ENCODE data around the gene PRAMEF11. TPM values are rescaled to one million over a fixed set of nuclear protein-coding genes. Genes with fewer than 3 reads are reported as not detected.
"Not testable (repeated sequence)": the region's sequence is repeated elsewhere in the genome, so short reads cannot be mapped to it uniquely, and the experiment has no call there.

PRAMEF11 gene
- total and polyA plus RNA-seq, 4 donors = not detected

GRCh38 chr1:12851779-12852178, 20.6 kb upstream of the PRAMEF11 start (continued):
- TF ChIP-seq, protein P1, sequence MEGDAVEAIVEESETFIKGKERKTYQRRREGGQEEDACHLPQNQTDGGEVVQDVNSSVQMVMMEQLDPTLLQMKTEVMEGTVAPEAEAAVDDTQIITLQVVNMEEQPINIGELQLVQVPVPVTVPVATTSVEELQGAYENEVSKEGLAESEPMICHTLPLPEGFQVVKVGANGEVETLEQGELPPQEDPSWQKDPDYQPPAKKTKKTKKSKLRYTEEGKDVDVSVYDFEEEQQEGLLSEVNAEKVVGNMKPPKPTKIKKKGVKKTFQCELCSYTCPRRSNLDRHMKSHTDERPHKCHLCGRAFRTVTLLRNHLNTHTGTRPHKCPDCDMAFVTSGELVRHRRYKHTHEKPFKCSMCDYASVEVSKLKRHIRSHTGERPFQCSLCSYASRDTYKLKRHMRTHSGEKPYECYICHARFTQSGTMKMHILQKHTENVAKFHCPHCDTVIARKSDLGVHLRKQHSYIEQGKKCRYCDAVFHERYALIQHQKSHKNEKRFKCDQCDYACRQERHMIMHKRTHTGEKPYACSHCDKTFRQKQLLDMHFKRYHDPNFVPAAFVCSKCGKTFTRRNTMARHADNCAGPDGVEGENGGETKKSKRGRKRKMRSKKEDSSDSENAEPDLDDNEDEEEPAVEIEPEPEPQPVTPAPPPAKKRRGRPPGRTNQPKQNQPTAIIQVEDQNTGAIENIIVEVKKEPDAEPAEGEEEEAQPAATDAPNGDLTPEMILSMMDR (IDR thresholded peaks at IDR 0.05; ENCODE audit: low read depth, low read length, missing input control) = no peak

DNA sequence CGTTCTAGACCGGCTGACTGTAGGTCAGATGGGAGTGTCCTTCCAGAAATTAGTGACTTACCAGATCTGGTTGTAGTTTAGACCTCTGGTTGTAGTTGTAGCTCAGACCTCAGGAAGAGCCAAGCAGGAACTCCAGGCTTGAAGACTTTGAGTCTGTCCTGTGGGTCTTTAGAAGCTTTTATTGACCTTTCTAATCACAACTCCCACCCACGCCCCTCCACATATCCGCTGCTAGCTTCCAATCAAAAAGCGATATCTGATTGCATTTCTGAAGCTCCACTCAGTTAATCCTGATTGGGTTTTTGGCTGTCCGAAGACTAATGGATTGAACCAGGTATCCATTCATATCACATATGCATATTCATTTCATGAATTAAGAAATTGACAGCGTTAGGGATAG, 17.4 kb upstream of the PRAMEF11 start, which contains the start of gene HNRNPCL1:
HNRNPCL1 (minus strand) TSS at position 101 of the 400 bp plus-strand sequence. CDS start 431 bp downstream, outside the sequence.
- WGBS = 84% methylated on average over 7 of the region's 7 CpGs
- H3K27ac ChIP-seq (ENCODE audit: low read depth in 1 of 2, low read length in 2 of 2); H3K27me3 ChIP-seq (ENCODE audit: control insufficient read depth in 4 of 4, insufficient read depth in 4 of 4, low read length in 3 of 4); DNase-seq (ENCODE audit: low spot score); H3K4me3 ChIP-seq (ENCODE audit: low read depth in 1 of 3, low read length in 3 of 3); H3K4me1 ChIP-seq (ENCODE audit: control insufficient read depth in 4 of 4, insufficient read depth in 4 of 4, low read length in 3 of 4); H3K36me3 ChIP-seq (ENCODE audit: control insufficient read depth in 4 of 4, insufficient read depth in 3 of 4, low read depth in 1 of 4, low read length in 3 of 4); H3K9me3 ChIP-seq (ENCODE audit: control insufficient read depth in 4 of 4, low read length in 3 of 4); H3K9ac ChIP-seq (ENCODE audit: low read depth in 1 of 2, low read length in 2 of 2): not testable (repeated sequence)

DNA sequence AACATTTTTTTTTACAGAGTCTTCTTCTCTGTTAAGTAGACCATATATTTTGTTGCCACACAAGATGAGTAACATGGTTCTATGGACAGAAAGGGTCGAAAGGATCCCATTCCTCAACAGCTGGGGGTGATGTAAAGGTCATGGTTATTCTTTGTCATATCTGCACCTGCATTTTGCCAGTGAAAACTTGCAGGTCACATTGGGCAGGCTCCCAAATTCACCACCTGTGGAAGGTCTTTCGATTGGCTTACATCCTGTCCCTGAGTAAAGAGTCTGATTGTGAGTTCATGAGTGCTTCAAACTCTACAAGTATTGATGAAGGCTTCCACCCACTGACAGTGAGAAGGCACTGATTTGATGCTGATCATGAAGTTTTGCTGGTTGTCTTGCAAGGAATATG, 2.0 kb upstream of the PRAMEF11 start:
- H3K27me3 ChIP-seq (ENCODE audit: control insufficient read depth in 4 of 4, insufficient read depth in 4 of 4, low read length in 3 of 4); H3K27ac ChIP-seq (ENCODE audit: low read depth in 1 of 2, low read length in 2 of 2); H3K4me1 ChIP-seq (ENCODE audit: control insufficient read depth in 4 of 4, insufficient read depth in 4 of 4, low read length in 3 of 4); H3K4me3 ChIP-seq (ENCODE audit: low read depth in 1 of 3, low read length in 3 of 3); H3K9me3 ChIP-seq (ENCODE audit: control insufficient read depth in 4 of 4, low read length in 3 of 4); H3K36me3 ChIP-seq (ENCODE audit: control insufficient read depth in 4 of 4, insufficient read depth in 3 of 4, low read depth in 1 of 4, low read length in 3 of 4); DNase-seq (ENCODE audit: low spot score); H3K9ac ChIP-seq (ENCODE audit: low read depth in 1 of 2, low read length in 2 of 2): not testable (repeated sequence)
- 46% methylated on average over 2 of the region's 2 CpGs for whole genome bisulfite sequencing

DNA sequence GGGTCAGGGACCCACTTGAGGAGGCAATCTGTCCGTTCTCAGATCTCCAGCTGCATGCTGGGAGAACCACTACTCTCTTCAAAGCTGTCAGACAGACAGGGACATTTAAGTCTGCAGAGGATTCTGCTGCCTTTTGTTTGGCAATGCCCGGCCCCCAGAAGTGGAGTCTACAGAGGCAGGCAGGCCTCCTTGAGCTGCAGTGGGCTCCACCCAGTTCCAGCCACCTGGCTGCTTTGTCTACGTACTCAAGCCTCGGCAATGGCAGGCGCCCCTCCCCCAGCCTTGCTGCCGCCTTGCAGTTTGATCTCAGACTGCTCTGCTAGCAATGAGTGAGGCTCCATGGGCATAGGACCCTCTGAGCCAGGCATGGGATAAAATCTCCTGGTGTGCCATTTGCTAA, 12.1 kb downstream of the PRAMEF11 start:
- not testable (repeated sequence) for DNase-seq (ENCODE audit: low spot score); H3K36me3 ChIP-seq (ENCODE audit: control insufficient read depth in 4 of 4, insufficient read depth in 3 of 4, low read depth in 1 of 4, low read length in 3 of 4); H3K4me3 ChIP-seq (ENCODE audit: low read depth in 1 of 3, low read length in 3 of 3); H3K27me3 ChIP-seq (ENCODE audit: control insufficient read depth in 4 of 4, insufficient read depth in 4 of 4, low read length in 3 of 4); H3K9me3 ChIP-seq (ENCODE audit: control insufficient read depth in 4 of 4, low read length in 3 of 4); H3K4me1 ChIP-seq (ENCODE audit: control insufficient read depth in 4 of 4, insufficient read depth in 4 of 4, low read length in 3 of 4); H3K9ac ChIP-seq (ENCODE audit: low read depth in 1 of 2, low read length in 2 of 2); H3K27ac ChIP-seq (ENCODE audit: low read depth in 1 of 2, low read length in 2 of 2)
- 67% methylated on average over 6 of the region's 6 CpGs for WGBS

DNA sequence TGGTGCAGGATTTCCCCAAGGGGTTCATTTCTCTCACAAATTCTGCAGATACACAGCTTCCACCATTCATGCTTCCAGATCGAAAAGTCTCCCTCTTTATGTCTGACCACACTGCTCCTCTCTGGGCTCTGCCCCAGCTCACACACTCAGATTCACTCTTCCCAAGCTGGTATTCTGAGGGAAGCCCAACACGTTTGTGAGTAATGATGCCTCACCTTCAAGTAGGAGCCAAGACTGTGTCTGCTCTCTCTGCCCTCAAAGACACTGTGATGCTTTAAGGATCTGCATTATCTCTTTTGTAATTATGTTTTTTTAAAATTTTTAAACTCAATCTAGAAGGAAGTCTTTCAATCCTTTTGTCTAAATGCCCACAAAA, 19.8 kb downstream of the PRAMEF11 start:
- DNase-seq (ENCODE audit: low spot score) = no peak
- no peak overlapping the region for H3K27ac ChIP-seq (ENCODE audit: low read depth in 1 of 2, low read length in 2 of 2)
- no peak overlapping the region for H3K4me3 ChIP-seq (ENCODE audit: low read depth in 1 of 3, low read length in 3 of 3)
- no peaks in the 10 kb centered on the region for H3K4me1 ChIP-seq (ENCODE audit: control insufficient read depth in 4 of 4, insufficient read depth in 4 of 4, low read length in 3 of 4)
- peaks cover 0 to under 1% (median 0%) of the 10 kb centered on the region in 4 donors for H3K27me3 ChIP-seq (ENCODE audit: control insufficient read depth in 4 of 4, insufficient read depth in 4 of 4, low read length in 3 of 4)
- H3K9ac ChIP-seq (ENCODE audit: low read depth in 1 of 2, low read length in 2 of 2) = no peak overlapping the region
- H3K36me3 ChIP-seq (ENCODE audit: control insufficient read depth in 4 of 4, insufficient read depth in 3 of 4, low read depth in 1 of 4, low read length in 3 of 4) = no peaks in the 10 kb centered on the region
- H3K9me3 ChIP-seq (ENCODE audit: control insufficient read depth in 4 of 4, low read length in 3 of 4) = no peaks in the 10 kb centered on the region
- 55% methylated on average over 2 of the region's 2 CpGs for WGBS
- TF ChIP-seq, protein P2, sequence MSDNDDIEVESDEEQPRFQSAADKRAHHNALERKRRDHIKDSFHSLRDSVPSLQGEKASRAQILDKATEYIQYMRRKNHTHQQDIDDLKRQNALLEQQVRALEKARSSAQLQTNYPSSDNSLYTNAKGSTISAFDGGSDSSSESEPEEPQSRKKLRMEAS (IDR thresholded peaks at IDR 0.05) = no peak
- TF ChIP-seq EGR1 (IDR thresholded peaks at IDR 0.05; ENCODE audit: low read depth in 2 of 2) (no peak), FOXA1 (IDR thresholded peaks at IDR 0.05) (no peak), RAD21 (IDR thresholded peaks at IDR 0.05) (no peak), FOXA2 (IDR thresholded peaks at IDR 0.05) (no peak), RXRA (IDR thresholded peaks at IDR 0.05) (no peak), TAF1 (conservative IDR thresholded peaks at IDR 0.05) (no peak), JUND (IDR thresholded peaks at IDR 0.05) (no peak), SP1 (IDR thresholded peaks at IDR 0.05) (no peak)
- TF ChIP-seq, protein P3, sequence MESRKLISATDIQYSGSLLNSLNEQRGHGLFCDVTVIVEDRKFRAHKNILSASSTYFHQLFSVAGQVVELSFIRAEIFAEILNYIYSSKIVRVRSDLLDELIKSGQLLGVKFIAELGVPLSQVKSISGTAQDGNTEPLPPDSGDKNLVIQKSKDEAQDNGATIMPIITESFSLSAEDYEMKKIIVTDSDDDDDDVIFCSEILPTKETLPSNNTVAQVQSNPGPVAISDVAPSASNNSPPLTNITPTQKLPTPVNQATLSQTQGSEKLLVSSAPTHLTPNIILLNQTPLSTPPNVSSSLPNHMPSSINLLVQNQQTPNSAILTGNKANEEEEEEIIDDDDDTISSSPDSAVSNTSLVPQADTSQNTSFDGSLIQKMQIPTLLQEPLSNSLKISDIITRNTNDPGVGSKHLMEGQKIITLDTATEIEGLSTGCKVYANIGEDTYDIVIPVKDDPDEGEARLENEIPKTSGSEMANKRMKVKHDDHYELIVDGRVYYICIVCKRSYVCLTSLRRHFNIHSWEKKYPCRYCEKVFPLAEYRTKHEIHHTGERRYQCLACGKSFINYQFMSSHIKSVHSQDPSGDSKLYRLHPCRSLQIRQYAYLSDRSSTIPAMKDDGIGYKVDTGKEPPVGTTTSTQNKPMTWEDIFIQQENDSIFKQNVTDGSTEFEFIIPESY (IDR thresholded peaks at IDR 0.05) = no peak
- TF ChIP-seq, protein P1 (IDR thresholded peaks at IDR 0.05; ENCODE audit: low read depth, low read length, missing input control) = no peak
- TF ChIP-seq, protein P4, sequence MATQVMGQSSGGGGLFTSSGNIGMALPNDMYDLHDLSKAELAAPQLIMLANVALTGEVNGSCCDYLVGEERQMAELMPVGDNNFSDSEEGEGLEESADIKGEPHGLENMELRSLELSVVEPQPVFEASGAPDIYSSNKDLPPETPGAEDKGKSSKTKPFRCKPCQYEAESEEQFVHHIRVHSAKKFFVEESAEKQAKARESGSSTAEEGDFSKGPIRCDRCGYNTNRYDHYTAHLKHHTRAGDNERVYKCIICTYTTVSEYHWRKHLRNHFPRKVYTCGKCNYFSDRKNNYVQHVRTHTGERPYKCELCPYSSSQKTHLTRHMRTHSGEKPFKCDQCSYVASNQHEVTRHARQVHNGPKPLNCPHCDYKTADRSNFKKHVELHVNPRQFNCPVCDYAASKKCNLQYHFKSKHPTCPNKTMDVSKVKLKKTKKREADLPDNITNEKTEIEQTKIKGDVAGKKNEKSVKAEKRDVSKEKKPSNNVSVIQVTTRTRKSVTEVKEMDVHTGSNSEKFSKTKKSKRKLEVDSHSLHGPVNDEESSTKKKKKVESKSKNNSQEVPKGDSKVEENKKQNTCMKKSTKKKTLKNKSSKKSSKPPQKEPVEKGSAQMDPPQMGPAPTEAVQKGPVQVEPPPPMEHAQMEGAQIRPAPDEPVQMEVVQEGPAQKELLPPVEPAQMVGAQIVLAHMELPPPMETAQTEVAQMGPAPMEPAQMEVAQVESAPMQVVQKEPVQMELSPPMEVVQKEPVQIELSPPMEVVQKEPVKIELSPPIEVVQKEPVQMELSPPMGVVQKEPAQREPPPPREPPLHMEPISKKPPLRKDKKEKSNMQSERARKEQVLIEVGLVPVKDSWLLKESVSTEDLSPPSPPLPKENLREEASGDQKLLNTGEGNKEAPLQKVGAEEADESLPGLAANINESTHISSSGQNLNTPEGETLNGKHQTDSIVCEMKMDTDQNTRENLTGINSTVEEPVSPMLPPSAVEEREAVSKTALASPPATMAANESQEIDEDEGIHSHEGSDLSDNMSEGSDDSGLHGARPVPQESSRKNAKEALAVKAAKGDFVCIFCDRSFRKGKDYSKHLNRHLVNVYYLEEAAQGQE (IDR thresholded peaks at IDR 0.05) = no peak

Data from liver (tissue), 9 donors.